GM12873 (cell line): ENCODE data around the gene EXOC3.

Experiments
- TF ChIP-seq, protein P1 (sequence below): IDR thresholded peaks from 2 replicates; pipeline ENCODE4 v1.5.1; 2012; ENCODE audit warnings: low read depth, mild to moderate bottlenecking, moderate library complexity, low read length, control low read depth; ENCODE audit not compliant: insufficient read depth; ENCODE audit errors: missing control alignments

The EXOC3 gene

GRCh38 chr5:460273-460625 lies 17.3 kb downstream of the EXOC3 start:
- TF ChIP-seq, protein P1, sequence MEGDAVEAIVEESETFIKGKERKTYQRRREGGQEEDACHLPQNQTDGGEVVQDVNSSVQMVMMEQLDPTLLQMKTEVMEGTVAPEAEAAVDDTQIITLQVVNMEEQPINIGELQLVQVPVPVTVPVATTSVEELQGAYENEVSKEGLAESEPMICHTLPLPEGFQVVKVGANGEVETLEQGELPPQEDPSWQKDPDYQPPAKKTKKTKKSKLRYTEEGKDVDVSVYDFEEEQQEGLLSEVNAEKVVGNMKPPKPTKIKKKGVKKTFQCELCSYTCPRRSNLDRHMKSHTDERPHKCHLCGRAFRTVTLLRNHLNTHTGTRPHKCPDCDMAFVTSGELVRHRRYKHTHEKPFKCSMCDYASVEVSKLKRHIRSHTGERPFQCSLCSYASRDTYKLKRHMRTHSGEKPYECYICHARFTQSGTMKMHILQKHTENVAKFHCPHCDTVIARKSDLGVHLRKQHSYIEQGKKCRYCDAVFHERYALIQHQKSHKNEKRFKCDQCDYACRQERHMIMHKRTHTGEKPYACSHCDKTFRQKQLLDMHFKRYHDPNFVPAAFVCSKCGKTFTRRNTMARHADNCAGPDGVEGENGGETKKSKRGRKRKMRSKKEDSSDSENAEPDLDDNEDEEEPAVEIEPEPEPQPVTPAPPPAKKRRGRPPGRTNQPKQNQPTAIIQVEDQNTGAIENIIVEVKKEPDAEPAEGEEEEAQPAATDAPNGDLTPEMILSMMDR = no peak

- TF ChIP-seq, protein P1 = no peak
These were observed 19.1 kb downstream of the EXOC3 start for GRCh38 chr5:462051-462481.

DNA sequence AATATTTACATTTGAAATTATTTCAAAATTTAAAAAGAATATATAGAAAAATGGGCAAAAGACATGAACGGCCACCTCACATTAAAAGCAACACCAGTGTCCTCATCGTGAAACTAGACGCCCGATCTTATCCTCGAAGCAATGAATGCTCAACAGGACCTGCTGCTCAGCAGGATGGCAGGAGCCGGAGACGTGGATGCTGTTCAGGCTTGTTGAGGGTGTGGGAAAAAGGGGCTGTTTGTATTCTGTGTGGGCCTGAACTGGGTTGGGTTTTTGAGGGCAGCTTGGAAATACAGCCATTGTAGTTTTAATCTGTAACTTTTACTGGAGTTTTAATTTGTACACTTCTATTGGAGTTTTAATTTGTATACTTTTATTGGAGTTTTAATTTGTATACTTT lies 20.3 kb downstream of the EXOC3 start:
- TF ChIP-seq, protein P1 = no peak

DNA sequence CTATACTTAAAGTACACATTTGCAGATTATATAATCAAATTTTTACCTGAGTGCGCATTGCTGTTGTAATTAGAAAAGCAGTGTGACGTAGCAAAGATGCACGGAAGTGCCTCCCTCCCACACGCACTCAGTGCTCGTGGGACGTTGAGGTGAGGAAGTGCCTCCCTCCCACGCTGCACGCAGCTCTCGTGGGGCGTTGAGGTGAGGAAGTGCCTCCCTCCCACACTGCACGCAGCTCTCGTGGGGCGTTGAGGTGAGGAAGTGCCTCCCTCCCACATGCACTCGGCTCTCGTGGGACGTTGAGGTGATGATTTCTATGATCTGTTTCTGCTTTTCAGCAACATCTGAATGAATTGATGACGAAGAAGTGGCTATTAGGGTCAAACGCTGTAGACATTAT lies 21.0 kb downstream of the EXOC3 start:
- TF ChIP-seq, protein P1 = no peak

DNA sequence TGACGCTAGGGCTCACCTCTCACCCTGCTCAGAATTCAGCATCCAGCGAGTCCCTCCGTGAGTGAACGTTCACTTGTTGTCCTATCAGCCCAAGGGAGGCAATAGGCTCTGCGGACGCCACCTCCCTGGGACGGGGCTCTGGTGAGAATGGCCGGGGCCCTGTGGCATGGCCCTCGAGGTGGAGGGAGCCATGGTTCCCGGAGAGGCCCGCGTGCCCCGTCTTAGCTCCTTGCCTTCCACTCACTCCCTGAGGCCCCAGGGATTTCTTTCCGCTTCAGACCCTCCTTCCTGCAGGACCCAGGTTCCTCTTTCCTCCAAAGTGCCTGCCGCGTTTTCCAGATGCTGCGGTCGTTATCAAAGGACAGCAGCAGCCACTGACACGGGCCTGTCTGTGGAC lies 21.5 kb downstream of the EXOC3 start:
- TF ChIP-seq, protein P1 = no peak

DNA sequence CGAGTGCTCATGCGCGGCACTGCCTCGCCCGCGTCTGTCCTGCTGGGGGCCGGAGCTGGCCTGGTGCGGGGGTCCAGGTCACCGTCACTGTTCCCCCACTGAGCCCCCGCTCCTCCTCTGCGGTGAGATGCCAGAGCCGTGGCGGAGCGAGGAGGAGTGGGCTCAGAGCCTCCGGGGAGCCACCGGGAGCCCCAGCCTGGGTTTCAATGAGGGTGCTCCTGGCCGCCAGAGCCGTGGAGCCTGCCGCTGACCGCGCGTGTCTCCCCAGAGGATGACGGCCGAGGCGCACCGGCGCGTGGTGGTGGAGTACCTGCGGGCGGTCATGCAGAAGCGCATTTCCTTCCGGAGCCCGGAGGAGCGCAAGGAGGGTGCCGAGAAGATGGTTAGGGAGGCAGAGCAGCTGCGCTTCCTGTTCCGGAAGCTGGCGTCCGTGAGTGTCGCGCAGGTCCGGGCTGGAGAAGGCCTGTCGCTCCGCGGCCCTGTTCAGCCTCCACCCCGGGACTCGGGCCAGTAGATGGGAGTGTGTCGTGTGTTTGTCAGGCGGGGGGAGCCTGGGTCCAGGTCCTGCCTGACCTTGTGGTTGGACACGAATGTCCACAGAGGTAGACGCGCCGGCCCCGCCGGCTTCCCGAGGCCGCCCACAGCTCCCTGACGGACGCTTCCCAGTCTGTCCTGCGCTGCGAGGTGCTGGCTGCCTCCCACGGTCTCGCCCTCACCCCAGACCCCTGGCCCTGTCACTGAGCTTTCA lies 22.0 kb downstream of the EXOC3 start:
- TF ChIP-seq, protein P1 = no peak

DNA sequence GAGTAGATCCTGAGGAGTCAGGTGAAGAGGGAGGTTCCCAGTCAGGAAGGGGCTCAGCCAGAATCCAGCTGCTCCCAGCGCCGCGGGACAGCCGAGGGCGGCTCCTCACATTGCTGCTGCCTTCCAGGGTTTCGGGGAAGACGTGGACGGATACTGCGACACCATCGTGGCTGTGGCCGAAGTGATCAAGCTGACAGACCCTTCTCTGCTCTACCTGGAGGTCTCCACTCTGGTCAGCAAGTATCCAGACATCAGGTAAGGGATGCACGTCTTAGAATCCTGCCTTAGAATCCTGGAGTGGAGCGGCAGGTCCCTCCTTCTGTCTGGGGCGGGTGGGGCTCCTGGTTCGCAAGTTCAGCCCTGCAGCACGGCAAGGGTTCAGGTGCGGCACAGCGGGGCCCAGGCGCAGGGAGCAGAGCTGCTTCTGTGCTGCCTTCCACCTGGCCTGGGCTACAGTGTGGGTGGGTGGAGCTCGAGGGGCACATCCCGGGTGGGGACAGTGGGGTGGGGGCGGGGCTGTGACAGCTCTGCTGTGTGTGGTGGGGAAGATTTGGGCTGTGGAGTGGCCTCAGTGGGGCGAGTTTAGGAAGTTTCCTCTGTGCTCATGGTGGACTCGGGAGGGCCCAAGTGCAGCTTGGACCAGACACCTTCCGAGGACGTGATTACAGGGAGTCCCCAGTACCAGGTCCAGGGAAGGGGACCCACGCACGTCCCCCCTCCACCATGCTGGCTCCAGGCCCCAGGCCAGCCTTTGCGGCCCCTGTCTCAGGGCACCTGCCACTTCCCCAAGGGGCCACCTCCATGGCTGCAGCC lies 22.8 kb downstream of the EXOC3 start:
- TF ChIP-seq, protein P1 = no peak
